WTC11 (cell line): ENCODE results near the gene PARS2. TPM values are rescaled to one million over a fixed set of nuclear protein-coding genes. Genes with fewer than 3 reads are reported as not detected.

ENCODE experiments used
- ATAC-seq: fragments of 200-7000 bp; cut with Tn5 transposase; 2 replicates; pipeline ENCODE4 v1.10.0; 2021; ENCODE audit warnings: mild to moderate bottlenecking, moderate library complexity
- CTCF ChIA-PET: fragments of 300-600 bp; sonication (Branson Sonifier 250); formaldehyde crosslinking; loops from one replicate; lab custom pipeline; 2021; ENCODE audit warnings: antibody characterized with exemption; lab: Charles Lee
- POLR2A ChIA-PET: fragments of 350-600 bp; sonication (Branson Sonifier 250); formaldehyde crosslinking; loops from one replicate; lab custom pipeline; 2021; ENCODE audit warnings: antibody characterized with exemption; lab: Charles Lee
- DNase-seq: peaks from one replicate; pipeline ENCODE4 v3.0.0; 2021; ENCODE audit warnings: low spot score
- H3K27ac Mint-ChIP-seq: 2 replicates; pipeline ENCODE4 v1.8.0; 2021; ENCODE audit warnings: mixed read lengths
- H3K27me3 Mint-ChIP-seq: 2 replicates; pipeline ENCODE4 v1.8.0; 2021; ENCODE audit warnings: low read depth, mild to moderate bottlenecking, moderate library complexity, mixed read lengths
- H3K36me3 Mint-ChIP-seq: 2 replicates; pipeline ENCODE4 v1.8.0; 2021; ENCODE audit warnings: mixed read lengths
- H3K4me1 Mint-ChIP-seq: 2 replicates; pipeline ENCODE4 v1.8.0; 2022; ENCODE audit warnings: mixed read lengths
- H3K4me3 Mint-ChIP-seq: 2 replicates; pipeline ENCODE4 v1.8.0; 2021; ENCODE audit warnings: mild to moderate bottlenecking, moderate library complexity, mixed read lengths
- H3K9me3 Mint-ChIP-seq: 2 replicates; pipeline ENCODE4 v1.8.0; 2021; ENCODE audit warnings: mixed read lengths
- CBFB ChIP-seq: sonication (generic); formaldehyde crosslinking; IDR thresholded peaks from 2 replicates; pipeline ENCODE4 v1.8.1; 2022; ENCODE audit warnings: mild to moderate bottlenecking, low read depth, missing genetic modification reagents
- CREB1 ChIP-seq: sonication (generic); formaldehyde crosslinking; IDR thresholded peaks from 2 replicates; pipeline ENCODE4 v1.8.0; 2023; ENCODE audit warnings: mild to moderate bottlenecking, missing genetic modification reagents
- IRF2 ChIP-seq: sonication (generic); formaldehyde crosslinking; IDR thresholded peaks from 2 replicates; pipeline ENCODE4 v1.8.0; 2022; ENCODE audit warnings: low read depth, missing genetic modification reagents, borderline replicate concordance
- MXD4 ChIP-seq: fragments of 250-450 bp; sonication (Bioruptor Pico); IDR thresholded peaks from 2 replicates; pipeline ENCODE4 v1.8.0; 2021; ENCODE audit warnings: mild to moderate bottlenecking, moderate library complexity, borderline replicate concordance
- NFYB ChIP-seq: sonication (generic); formaldehyde crosslinking; conservative IDR thresholded peaks from 2 replicates; pipeline ENCODE4 v1.8.0; 2022; ENCODE audit warnings: low read depth, missing genetic modification reagents
- NR1H2 ChIP-seq: sonication (generic); formaldehyde crosslinking; IDR thresholded peaks from 2 replicates; pipeline ENCODE4 v1.9.0; 2021; ENCODE audit warnings: mild to moderate bottlenecking, moderate library complexity, missing genetic modification reagents
- OVOL2 ChIP-seq: fragments of 250-450 bp; sonication (Bioruptor Pico); IDR thresholded peaks from 2 replicates; pipeline ENCODE4 v1.9.0; 2021; ENCODE audit warnings: mild to moderate bottlenecking, borderline replicate concordance
- PRRX2 ChIP-seq: fragments of 250-450 bp; sonication (Bioruptor Pico); IDR thresholded peaks from 2 replicates; pipeline ENCODE4 v1.8.0; 2021; ENCODE audit warnings: mild to moderate bottlenecking
- RORB ChIP-seq: fragments of 250-450 bp; sonication (Bioruptor Pico); IDR thresholded peaks from 2 replicates; pipeline ENCODE4 v1.9.0; 2021; ENCODE audit warnings: mild to moderate bottlenecking
- SP1 ChIP-seq: sonication (generic); formaldehyde crosslinking; conservative IDR thresholded peaks from 2 replicates; pipeline ENCODE4 v1.8.1; 2022; ENCODE audit warnings: missing genetic modification reagents
- TEAD4 ChIP-seq: sonication (generic); formaldehyde crosslinking; IDR thresholded peaks from 2 replicates; pipeline ENCODE4 v1.8.0; 2022; ENCODE audit warnings: mild to moderate bottlenecking, missing genetic modification reagents
- ZNF219 ChIP-seq: sonication (generic); formaldehyde crosslinking; IDR thresholded peaks from 2 replicates; pipeline ENCODE4 v1.8.0; 2023; ENCODE audit warnings: missing genetic modification reagents, mild to moderate bottlenecking, borderline replicate concordance
- ZNF232 ChIP-seq: sonication (generic); formaldehyde crosslinking; IDR thresholded peaks from 2 replicates; pipeline ENCODE4 v1.8.0; 2022; ENCODE audit warnings: mild to moderate bottlenecking, missing genetic modification reagents
- ZNF416 ChIP-seq: fragments of 250-450 bp; sonication (Bioruptor Pico); IDR thresholded peaks from 2 replicates; pipeline ENCODE4 v1.9.0; 2021; ENCODE audit warnings: mild to moderate bottlenecking, inconsistent platforms
- ZNF423 ChIP-seq: fragments of 250-450 bp; sonication (Bioruptor Pico); IDR thresholded peaks from 2 replicates; pipeline ENCODE4 v2.1.2; 2022; ENCODE audit warnings: mild to moderate bottlenecking, moderate library complexity
- total RNA-seq: library from RNA; stranded (reverse); gene quantifications from 3 replicates; pipeline ENCODE4 v1.2.3, GENCODE V29; 2021
- TF ChIP-seq, protein P1 (sequence below): sonication (generic); formaldehyde crosslinking; IDR thresholded peaks from 2 replicates; pipeline ENCODE4 v1.8.1; 2023; ENCODE audit warnings: mild to moderate bottlenecking, missing genetic modification reagents
- TF ChIP-seq, protein P2 (sequence below): sonication (generic); formaldehyde crosslinking; IDR thresholded peaks from 2 replicates; pipeline ENCODE4 v1.8.0; 2023; ENCODE audit warnings: missing genetic modification reagents
- TF ChIP-seq, protein P3 (sequence below): sonication (generic); formaldehyde crosslinking; IDR thresholded peaks from 2 replicates; pipeline ENCODE4 v1.8.0; 2022; ENCODE audit warnings: mild to moderate bottlenecking, missing genetic modification reagents
- TF ChIP-seq, protein P4 (sequence below): sonication (generic); formaldehyde crosslinking; conservative IDR thresholded peaks from 2 replicates; pipeline ENCODE4 v1.8.1; 2023; ENCODE audit warnings: mild to moderate bottlenecking, low read depth, missing genetic modification reagents, moderate library complexity
- TF ChIP-seq, protein P5 (sequence below): sonication (generic); formaldehyde crosslinking; IDR thresholded peaks from 2 replicates; pipeline ENCODE4 v1.8.1; 2023; ENCODE audit warnings: mild to moderate bottlenecking, missing genetic modification reagents
- TF ChIP-seq, protein P6 (sequence below): sonication (generic); formaldehyde crosslinking; IDR thresholded peaks from 2 replicates; pipeline ENCODE4 v1.8.1; 2023; ENCODE audit warnings: mild to moderate bottlenecking, missing genetic modification reagents, moderate library complexity
- TF ChIP-seq, protein P7 (sequence below): sonication (generic); formaldehyde crosslinking; IDR thresholded peaks from 2 replicates; pipeline ENCODE4 v1.8.0; 2022; ENCODE audit warnings: mild to moderate bottlenecking, missing genetic modification reagents
- TF ChIP-seq, protein P8 (sequence below): fragments of 250-450 bp; sonication (Bioruptor Pico); IDR thresholded peaks from 2 replicates; pipeline ENCODE4 v1.9.0; 2021; ENCODE audit warnings: mild to moderate bottlenecking

PARS2 gene
- total RNA-seq, 1 experiment from 2014 or later = 11.5 TPM

DNA sequence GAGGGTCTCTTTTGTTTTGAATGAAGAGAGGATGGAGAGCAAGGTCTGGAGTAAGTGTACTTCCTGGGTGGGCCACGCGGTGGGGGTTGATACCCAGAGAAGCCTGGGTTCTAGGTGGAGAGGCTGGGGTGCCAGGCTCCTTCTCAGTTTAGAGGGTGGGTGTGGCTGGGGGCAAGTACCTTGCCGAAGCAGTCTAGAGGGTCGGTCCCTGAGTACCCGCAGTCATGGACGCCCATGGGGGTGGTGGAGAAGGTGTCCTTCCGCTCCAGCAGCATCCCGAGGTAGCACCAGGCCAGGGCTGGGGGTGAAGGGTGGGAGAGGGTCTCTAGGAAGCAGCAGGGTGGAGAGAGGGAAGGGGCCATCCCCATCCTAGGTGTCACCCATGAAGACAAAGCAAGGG lies 22.5 kb upstream of the PARS2 start:
- ChIA-PET POLR2A (no interaction called here), CTCF (no interaction called here)
- DNase-seq (no peak), ATAC-seq (no peak)
- peaks cover 23% of the 10 kb centered on the region for H3K27me3 Mint-ChIP-seq
- peaks cover 19% of the 10 kb centered on the region for H3K4me1 Mint-ChIP-seq
- TF ChIP-seq ZNF232 (CRISPR knock-in tag) = no peak
- no peak for TF ChIP-seq IRF2 (CRISPR knock-in tag)
- no peak for TF ChIP-seq OVOL2 (CRISPR knock-in tag)
- no peak for TF ChIP-seq MXD4 (CRISPR knock-in tag)
- TF ChIP-seq, protein P1, sequence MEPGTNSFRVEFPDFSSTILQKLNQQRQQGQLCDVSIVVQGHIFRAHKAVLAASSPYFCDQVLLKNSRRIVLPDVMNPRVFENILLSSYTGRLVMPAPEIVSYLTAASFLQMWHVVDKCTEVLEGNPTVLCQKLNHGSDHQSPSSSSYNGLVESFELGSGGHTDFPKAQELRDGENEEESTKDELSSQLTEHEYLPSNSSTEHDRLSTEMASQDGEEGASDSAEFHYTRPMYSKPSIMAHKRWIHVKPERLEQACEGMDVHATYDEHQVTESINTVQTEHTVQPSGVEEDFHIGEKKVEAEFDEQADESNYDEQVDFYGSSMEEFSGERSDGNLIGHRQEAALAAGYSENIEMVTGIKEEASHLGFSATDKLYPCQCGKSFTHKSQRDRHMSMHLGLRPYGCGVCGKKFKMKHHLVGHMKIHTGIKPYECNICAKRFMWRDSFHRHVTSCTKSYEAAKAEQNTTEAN = no peak
- TF ChIP-seq, protein P2, sequence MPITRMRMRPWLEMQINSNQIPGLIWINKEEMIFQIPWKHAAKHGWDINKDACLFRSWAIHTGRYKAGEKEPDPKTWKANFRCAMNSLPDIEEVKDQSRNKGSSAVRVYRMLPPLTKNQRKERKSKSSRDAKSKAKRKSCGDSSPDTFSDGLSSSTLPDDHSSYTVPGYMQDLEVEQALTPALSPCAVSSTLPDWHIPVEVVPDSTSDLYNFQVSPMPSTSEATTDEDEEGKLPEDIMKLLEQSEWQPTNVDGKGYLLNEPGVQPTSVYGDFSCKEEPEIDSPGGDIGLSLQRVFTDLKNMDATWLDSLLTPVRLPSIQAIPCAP (CRISPR knock-in tag) = no peak
- TF ChIP-seq, protein P3, sequence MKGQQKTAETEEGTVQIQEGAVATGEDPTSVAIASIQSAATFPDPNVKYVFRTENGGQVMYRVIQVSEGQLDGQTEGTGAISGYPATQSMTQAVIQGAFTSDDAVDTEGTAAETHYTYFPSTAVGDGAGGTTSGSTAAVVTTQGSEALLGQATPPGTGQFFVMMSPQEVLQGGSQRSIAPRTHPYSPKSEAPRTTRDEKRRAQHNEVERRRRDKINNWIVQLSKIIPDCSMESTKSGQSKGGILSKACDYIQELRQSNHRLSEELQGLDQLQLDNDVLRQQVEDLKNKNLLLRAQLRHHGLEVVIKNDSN (CRISPR knock-in tag) = no peak
- no peak for TF ChIP-seq PRRX2 (CRISPR knock-in tag)
- H3K4me3 Mint-ChIP-seq = no peak overlapping the region
- no peak overlapping the region for H3K27ac Mint-ChIP-seq
- H3K9me3 Mint-ChIP-seq = peaks cover 2% of the 10 kb centered on the region; the same call in 1 of the 2 replicates
- H3K36me3 Mint-ChIP-seq = no peaks in the 10 kb centered on the region

DNA sequence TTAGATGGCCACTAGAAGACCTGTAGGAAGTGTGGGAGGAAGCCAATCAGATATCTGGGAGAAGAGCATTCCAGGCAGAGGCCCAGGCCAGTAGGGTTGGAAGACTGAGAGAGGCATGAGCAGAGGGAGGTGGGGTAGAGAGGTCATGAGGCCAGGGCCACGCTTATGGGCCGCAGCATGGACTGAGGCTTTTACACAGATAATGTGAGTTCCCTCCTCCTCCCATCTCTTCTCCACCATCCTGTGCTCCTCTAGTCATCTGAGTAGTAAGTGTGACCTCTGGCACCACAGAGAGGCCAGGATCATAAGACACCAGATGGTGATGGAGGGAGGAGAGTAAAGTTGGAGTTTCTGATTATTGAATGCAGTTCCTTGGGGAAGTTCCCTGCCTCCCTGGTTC lies 19.7 kb upstream of the PARS2 start:
- DNase-seq (no peak), ATAC-seq (no peak)
- no peaks in the 10 kb centered on the region for H3K9me3 Mint-ChIP-seq
- H3K36me3 Mint-ChIP-seq = no peaks in the 10 kb centered on the region
- peaks cover 14% of the 10 kb centered on the region for H3K4me1 Mint-ChIP-seq
- H3K27me3 Mint-ChIP-seq = peaks cover 48% of the 10 kb centered on the region
- H3K27ac Mint-ChIP-seq = no peak overlapping the region
- TF ChIP-seq RORB (CRISPR knock-in tag) (no peak), NFYB (CRISPR knock-in tag) (no peak), CBFB (CRISPR knock-in tag) (no peak), ZNF416 (CRISPR knock-in tag) (no peak), TEAD4 (no peak), ZNF423 (no peak), SP1 (no peak), OVOL2 (CRISPR knock-in tag) (no peak), CREB1 (CRISPR knock-in tag) (no peak), NR1H2 (CRISPR knock-in tag) (no peak), ZNF219 (CRISPR knock-in tag) (no peak)
- TF ChIP-seq, protein P4, sequence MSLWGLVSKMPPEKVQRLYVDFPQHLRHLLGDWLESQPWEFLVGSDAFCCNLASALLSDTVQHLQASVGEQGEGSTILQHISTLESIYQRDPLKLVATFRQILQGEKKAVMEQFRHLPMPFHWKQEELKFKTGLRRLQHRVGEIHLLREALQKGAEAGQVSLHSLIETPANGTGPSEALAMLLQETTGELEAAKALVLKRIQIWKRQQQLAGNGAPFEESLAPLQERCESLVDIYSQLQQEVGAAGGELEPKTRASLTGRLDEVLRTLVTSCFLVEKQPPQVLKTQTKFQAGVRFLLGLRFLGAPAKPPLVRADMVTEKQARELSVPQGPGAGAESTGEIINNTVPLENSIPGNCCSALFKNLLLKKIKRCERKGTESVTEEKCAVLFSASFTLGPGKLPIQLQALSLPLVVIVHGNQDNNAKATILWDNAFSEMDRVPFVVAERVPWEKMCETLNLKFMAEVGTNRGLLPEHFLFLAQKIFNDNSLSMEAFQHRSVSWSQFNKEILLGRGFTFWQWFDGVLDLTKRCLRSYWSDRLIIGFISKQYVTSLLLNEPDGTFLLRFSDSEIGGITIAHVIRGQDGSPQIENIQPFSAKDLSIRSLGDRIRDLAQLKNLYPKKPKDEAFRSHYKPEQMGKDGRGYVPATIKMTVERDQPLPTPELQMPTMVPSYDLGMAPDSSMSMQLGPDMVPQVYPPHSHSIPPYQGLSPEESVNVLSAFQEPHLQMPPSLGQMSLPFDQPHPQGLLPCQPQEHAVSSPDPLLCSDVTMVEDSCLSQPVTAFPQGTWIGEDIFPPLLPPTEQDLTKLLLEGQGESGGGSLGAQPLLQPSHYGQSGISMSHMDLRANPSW (CRISPR knock-in tag) = no peak
- TF ChIP-seq, protein P5, sequence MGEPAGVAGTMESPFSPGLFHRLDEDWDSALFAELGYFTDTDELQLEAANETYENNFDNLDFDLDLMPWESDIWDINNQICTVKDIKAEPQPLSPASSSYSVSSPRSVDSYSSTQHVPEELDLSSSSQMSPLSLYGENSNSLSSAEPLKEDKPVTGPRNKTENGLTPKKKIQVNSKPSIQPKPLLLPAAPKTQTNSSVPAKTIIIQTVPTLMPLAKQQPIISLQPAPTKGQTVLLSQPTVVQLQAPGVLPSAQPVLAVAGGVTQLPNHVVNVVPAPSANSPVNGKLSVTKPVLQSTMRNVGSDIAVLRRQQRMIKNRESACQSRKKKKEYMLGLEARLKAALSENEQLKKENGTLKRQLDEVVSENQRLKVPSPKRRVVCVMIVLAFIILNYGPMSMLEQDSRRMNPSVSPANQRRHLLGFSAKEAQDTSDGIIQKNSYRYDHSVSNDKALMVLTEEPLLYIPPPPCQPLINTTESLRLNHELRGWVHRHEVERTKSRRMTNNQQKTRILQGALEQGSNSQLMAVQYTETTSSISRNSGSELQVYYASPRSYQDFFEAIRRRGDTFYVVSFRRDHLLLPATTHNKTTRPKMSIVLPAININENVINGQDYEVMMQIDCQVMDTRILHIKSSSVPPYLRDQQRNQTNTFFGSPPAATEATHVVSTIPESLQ (CRISPR knock-in tag) = no peak
- TF ChIP-seq, protein P6, sequence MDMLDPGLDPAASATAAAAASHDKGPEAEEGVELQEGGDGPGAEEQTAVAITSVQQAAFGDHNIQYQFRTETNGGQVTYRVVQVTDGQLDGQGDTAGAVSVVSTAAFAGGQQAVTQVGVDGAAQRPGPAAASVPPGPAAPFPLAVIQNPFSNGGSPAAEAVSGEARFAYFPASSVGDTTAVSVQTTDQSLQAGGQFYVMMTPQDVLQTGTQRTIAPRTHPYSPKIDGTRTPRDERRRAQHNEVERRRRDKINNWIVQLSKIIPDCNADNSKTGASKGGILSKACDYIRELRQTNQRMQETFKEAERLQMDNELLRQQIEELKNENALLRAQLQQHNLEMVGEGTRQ (CRISPR knock-in tag) = no peak
- TF ChIP-seq, protein P7, sequence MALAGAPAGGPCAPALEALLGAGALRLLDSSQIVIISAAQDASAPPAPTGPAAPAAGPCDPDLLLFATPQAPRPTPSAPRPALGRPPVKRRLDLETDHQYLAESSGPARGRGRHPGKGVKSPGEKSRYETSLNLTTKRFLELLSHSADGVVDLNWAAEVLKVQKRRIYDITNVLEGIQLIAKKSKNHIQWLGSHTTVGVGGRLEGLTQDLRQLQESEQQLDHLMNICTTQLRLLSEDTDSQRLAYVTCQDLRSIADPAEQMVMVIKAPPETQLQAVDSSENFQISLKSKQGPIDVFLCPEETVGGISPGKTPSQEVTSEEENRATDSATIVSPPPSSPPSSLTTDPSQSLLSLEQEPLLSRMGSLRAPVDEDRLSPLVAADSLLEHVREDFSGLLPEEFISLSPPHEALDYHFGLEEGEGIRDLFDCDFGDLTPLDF (CRISPR knock-in tag) = no peak
- TF ChIP-seq, protein P8, sequence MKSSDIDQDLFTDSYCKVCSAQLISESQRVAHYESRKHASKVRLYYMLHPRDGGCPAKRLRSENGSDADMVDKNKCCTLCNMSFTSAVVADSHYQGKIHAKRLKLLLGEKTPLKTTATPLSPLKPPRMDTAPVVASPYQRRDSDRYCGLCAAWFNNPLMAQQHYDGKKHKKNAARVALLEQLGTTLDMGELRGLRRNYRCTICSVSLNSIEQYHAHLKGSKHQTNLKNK (CRISPR knock-in tag) = no peak
- TF ChIP-seq, all 79 proteins: peak for 0
- ChIA-PET POLR2A (no interaction called here), CTCF (no interaction called here)
- H3K4me3 Mint-ChIP-seq = no peak overlapping the region
